SK-MEL-5 (cell line): ENCODE measurements around the gene RSAD1. TPM values are rescaled to one million over a fixed set of nuclear protein-coding genes. Genes with fewer than 3 reads are reported as not detected.
A peak's percentile ranks its signal among the peaks of the same experiment; 100 is the strongest.

ENCODE experiments used
- DNase-seq: peaks from one replicate; pipeline ENCODE4 v3.0.0-alpha.2; 2016; ENCODE audit warnings: low read depth, low spot score
- in situ Hi-C: cut with HindIII; loops from 2 replicates; pipeline ENCODE4 v1.10.0; 2016; ENCODE audit warnings: low sequenced_read_pairs, high pct_unique_total_duplicates, low pct_unique_long_range_greater_than_20kb
- polyA plus RNA-seq, 2 experiments: library from polyadenylated mRNA; depleted of rRNA; stranded (reverse); fragments of >200 nt; gene quantifications; 2 replicates each; pipeline ENCODE4 v1.2.3, GENCODE V29; 2015
- total RNA-seq: library from RNA; depleted of rRNA; stranded (reverse); fragments of >200 nt; shearing (Covaris generic); gene quantifications from 2 replicates; pipeline ENCODE4 v1.2.3, GENCODE V29; 2014; rRNA removed

The RSAD1 gene
- total RNA-seq, result 35.7 and 41.4 TPM in 2 replicates
- 50.8 and 52.6 TPM in 2 replicates for polyA plus RNA-seq (2015; cell fraction: cytosol; rRNA removed)
- 188 and 198 TPM in 2 replicates for polyA plus RNA-seq (2015; cell fraction: nucleus; rRNA removed)

- in situ Hi-C loops, result no loop called here
- DNase-seq, result peak; percentile 83
Observed at GRCh38 chr17:50478391-50479381, at the start of gene RSAD1. Gene RSAD1 (plus strand): TSS chr17:50478860. CDS start chr17:50478885, 25 bp downstream.

GRCh38 chr17:50429793-50430192, 48.9 kb upstream of the RSAD1 start:
- in situ Hi-C loops, result no loop called here
- no peak for DNase-seq

- no peak for DNase-seq
- in situ Hi-C loops, result no loop called here
Observed at GRCh38 chr17:50430821-50431618, 47.6 kb upstream of the RSAD1 start.

GRCh38 chr17:50432125-50432762, 46.4 kb upstream of the RSAD1 start:
- in situ Hi-C loops, result no loop called here
- no peak for DNase-seq

GRCh38 chr17:50437409-50437808, 41.3 kb upstream of the RSAD1 start:
- DNase-seq, result no peak
- in situ Hi-C loops, result no loop called here

GRCh38 chr17:50439008-50439407, 39.7 kb upstream of the RSAD1 start:
- in situ Hi-C loops, result no loop called here
- no peak for DNase-seq

GRCh38 chr17:50440172-50440837, 38.4 kb upstream of the RSAD1 start:
- DNase-seq, result no peak
- in situ Hi-C loops, result no loop called here

- in situ Hi-C loops, result no loop called here
- no peak for DNase-seq
Observed at GRCh38 chr17:50440838-50441829, 37.5 kb upstream of the RSAD1 start.

- no peak for DNase-seq
- in situ Hi-C loops, result no loop called here
Observed at GRCh38 chr17:50443505-50443974, 35.1 kb upstream of the RSAD1 start.

GRCh38 chr17:50444841-50445715, 33.6 kb upstream of the RSAD1 start:
- in situ Hi-C loops, result no loop called here
- no peak for DNase-seq

- in situ Hi-C loops, result no loop called here
- no peak for DNase-seq
Observed at GRCh38 chr17:50445730-50446325, 32.8 kb upstream of the RSAD1 start.

GRCh38 chr17:50447870-50448595, 30.6 kb upstream of the RSAD1 start:
- in situ Hi-C loops, result no loop called here
- no peak for DNase-seq

GRCh38 chr17:50448643-50449042, 30.0 kb upstream of the RSAD1 start:
- in situ Hi-C loops, result no loop called here

GRCh38 chr17:50451943-50452629, 26.6 kb upstream of the RSAD1 start:
- DNase-seq, result no peak
- in situ Hi-C loops, result no loop called here

More at GRCh38 chr17:50448643-50449042, 30.0 kb upstream of the RSAD1 start:
- DNase-seq, result no peak
